HG03442 (cell line): ENCODE results near the gene SUSD6.
"Not testable (repeated sequence)": the region's sequence is repeated elsewhere in the genome, so short reads cannot be mapped to it uniquely, and the experiment has no call there.

Experiments used
- ATAC-seq: cut with Tn5 transposase; IDR thresholded peaks from one replicate; pipeline ENCODE4 v1.9.1; 2021; ENCODE audit warnings: mild to moderate bottlenecking, moderate library complexity; ENCODE audit not compliant: unreplicated experiment

SUSD6 gene

GRCh38 chr14:69693801-69694729, 82.7 kb downstream of the SUSD6 start:
- no peak for ATAC-seq

DNA sequence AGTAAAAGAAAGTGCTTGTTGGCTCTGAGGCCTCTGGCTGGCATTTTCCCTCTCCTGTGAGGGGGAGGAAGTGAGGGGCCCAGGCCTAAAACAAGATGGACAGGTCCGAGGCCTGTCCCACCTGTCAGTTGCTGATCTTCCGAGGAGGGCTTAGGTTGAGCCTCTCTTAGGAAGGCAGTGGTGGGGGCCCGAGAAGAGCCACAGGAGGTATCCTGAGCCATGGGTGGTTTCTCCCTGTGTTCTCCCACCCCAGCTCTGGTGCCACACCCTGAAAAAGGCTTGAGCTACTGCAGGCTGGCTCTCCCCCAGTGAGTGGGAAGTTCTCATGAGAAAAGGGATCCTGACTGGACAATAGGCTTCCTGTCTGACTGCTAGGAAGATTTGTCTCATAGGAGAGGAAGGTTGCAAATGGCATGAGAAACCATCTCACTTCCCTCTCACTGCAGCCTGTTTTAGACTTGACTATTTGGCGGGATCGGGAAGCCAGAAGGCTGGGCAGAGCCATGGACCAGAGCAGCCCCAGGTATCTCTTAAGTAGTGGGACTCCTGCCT, 83.4 kb downstream of the SUSD6 start:
- ATAC-seq = no peak

- no peak for ATAC-seq
Observed at GRCh38 chr14:69695322-69696203, 84.2 kb downstream of the SUSD6 start.

DNA sequence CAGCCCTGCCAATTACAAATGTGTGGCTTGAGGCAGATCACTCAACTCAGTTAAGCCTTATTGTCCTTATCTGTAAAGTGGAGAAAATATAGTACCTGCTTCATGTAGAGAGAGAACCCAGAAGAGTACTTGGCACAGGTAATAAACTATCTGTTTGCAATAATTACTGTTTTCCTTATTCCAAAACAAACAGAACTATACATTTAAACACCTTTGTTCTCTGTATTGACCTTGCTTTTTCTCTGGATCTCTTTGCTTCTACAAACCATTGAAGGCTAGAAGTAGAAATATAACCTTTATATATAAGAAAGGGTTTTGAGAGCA, 84.8 kb downstream of the SUSD6 start:
- no peak for ATAC-seq

DNA sequence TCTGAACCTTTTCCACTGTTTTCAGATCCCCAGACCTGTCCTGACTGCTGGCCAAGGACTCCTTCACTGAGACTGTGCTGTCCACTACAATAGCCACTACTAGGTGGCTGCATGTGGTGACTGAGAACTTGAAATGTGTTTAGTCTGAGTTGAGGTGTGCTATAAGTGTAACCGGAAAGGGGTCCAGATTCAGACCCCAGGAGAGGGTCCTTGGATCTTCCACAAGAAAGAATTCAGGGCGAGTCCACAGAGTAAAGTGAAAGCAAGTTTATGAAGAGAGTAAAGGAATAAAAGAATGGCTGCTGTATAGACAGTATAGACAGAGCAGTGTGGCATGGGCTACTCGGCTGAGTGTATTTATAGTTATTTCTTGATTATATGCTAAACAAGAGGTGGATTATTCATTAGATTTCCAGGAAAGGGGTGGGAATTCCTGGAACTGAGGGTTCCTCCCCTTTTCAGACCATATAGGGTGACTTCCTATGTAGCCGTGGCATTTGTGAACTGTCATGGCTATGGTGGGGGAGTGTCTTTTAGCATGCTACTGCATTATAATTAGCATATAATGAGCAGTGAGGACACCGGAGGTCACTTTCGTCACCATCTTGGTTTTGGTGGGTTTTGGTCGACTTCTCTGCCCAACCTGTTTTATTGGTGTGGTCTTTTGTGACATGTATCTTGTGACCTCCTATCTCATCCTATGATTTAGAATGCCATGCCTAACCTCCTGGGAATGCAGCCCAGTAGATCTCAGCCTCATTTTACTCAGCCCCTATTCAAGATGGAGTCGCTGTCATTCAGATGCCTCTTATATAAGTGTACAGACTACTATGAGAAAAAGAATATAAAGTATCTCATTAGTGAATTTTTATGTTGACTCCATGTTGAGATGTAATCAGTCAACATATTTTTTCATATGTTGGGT, 85.5 kb downstream of the SUSD6 start:
- ATAC-seq = no peak

GRCh38 chr14:69698572-69698971, 87.2 kb downstream of the SUSD6 start:
- ATAC-seq = no peak

DNA sequence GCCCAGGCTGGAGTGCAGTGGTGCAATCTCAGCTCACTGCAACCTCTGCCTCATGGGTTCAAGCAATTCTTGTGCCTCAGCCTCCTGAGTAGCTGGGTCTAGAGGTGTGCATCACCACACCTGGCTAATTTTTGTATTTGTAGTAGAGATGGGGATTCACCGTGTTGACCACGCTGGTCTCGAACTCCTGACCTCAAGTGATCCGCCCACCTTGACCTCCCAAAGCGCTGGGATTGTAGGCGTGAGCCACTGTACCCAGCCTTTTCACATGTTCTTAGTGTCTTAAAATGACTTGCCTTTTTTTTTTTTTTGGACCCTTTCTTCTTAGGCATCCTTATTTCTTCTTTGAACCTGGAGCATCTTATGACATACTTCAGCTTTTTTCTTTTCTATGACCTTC, 87.8 kb downstream of the SUSD6 start:
- not testable (repeated sequence) for ATAC-seq

DNA sequence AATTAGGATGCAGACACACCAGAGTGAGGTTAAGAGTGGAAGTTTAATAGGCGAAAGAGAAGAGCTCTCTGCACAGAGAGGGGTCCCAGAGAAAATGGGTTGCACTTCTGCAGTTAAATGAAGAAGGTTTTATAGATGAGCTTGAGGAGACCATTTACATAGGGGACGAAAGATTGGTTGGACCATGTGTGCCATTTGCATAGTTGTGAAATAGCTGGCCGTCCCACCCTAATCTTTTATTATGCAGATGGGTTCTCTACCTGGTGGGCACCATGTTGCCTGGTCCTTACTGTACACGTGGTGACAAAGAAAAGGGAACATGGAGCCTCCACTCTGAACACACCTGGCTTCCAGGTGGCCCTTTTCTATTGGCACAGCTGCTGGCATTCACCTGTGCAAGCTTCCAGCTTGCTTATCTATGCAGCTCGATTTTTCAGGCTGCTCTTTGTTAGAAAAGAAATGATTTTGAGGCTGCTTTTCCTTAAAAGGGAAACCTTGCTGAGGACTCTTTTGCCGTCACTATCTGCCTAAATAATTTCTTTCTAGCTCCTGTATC, 88.4 kb downstream of the SUSD6 start:
- ATAC-seq = no peak

DNA sequence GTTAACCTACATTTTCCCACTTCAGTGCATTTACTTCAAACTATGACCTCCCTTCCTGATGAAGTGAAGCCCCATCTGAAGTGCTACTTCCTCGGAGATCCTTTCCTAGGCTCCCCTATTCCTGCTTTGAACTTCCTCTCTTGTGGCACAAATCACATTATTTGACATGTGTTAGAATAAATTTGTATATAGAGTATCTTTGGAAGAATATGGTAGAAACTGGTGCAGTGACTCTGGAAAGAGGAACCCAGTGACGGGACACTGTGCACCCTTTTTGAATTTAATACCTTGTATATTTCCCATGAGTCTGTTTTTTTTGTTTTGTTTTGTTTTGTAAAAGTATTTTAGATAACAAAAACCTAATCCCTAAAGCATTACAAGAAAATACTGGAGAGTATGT, 89.2 kb downstream of the SUSD6 start:
- ATAC-seq = no peak

- ATAC-seq = no peak
Observed at GRCh38 chr14:69701291-69701690, 89.9 kb downstream of the SUSD6 start.

DNA sequence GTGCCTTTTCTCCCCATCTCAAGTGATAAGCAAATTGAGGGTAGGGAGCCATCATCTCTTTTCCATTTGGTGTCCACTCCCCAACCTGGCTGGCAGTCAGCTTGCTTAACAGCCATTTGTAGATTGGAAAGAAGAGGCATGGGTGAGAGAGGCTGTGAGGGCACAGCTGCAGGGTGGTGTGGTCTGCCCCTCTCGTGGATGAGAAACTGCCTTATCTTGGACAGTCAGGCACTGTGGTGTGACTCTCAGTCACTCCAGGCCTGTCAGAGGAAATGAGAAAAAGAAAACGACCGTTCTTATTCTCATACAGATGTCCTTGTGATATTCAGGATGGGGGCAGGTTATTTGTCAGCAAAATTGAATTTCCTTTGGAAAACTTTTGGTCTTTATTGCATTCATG, 90.5 kb downstream of the SUSD6 start:
- no peak for ATAC-seq

DNA sequence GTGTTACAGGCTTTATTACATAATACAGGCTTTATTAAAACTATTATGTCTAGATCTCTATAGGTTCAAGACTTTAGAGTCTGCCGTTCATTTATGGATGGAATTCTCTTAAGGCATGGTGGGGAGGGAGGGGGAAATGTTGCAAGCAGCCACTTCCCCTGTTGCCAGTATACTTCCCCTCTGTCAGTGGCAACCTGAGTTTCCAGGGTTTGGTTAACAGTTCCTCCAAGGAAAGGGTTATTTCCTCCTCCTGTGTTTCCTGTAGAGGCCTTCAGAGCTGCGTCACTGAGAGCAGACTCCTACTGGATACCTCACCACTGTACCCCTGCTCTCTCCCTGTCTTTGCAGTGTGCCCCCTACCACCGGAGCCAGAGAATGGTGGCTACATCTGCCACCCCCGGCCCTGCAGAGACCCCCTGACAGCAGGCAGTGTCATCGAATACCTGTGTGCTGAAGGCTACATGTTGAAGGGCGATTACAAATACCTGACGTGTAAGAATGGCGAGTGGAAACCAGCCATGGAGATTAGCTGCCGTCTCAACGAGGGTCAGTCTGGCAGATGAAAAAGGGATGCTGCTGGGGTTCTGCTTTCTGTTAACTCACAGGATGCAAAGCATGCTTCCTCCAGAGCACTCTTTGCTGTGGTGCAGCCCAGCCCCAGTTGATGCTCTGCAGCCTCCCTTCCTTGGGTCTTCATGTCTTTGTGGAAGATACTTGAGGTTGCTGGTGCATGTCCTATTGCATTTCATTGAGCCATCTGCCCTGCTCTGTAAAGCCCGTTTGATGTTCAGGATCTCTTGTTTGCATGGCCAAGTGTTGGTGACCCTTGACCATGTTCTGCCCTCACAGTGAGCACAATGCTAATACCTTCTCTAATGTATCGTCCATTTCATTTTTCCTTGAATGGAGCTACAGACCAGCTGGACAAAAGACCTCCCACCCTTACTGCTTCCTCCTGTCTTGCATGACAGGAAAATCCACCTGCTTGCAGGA, 91.9 kb downstream of the SUSD6 start:
- no peak for ATAC-seq

- ATAC-seq = no peak
Observed at GRCh38 chr14:69704319-69704718, 92.9 kb downstream of the SUSD6 start.

GRCh38 chr14:69705706-69706105, 94.3 kb downstream of the SUSD6 start:
- ATAC-seq = no peak

GRCh38 chr14:69708049-69708448, 96.7 kb downstream of the SUSD6 start:
- no peak for ATAC-seq

- ATAC-seq = no peak
Observed at GRCh38 chr14:69708586-69709560, 97.5 kb downstream of the SUSD6 start.

- no peak for ATAC-seq
Observed at GRCh38 chr14:69710378-69710777, 99.0 kb downstream of the SUSD6 start.

GRCh38 chr14:69711065-69711464, 99.7 kb downstream of the SUSD6 start:
- no peak for ATAC-seq
